NOMO-1 treated with dmso at 0.1 percent for 144 hours (cell line): Measurements from ENCODE around the gene PCDHGA6.
"Not testable (repeated sequence)": the region's sequence is repeated elsewhere in the genome, so short reads cannot be mapped to it uniquely, and the experiment has no call there.

Experiments
- DNase-seq: peaks from one replicate; lab custom pipeline; 2025; ENCODE audit not compliant: unreplicated experiment; lab: John Stamatoyannopoulos, UW

The PCDHGA6 gene

DNA sequence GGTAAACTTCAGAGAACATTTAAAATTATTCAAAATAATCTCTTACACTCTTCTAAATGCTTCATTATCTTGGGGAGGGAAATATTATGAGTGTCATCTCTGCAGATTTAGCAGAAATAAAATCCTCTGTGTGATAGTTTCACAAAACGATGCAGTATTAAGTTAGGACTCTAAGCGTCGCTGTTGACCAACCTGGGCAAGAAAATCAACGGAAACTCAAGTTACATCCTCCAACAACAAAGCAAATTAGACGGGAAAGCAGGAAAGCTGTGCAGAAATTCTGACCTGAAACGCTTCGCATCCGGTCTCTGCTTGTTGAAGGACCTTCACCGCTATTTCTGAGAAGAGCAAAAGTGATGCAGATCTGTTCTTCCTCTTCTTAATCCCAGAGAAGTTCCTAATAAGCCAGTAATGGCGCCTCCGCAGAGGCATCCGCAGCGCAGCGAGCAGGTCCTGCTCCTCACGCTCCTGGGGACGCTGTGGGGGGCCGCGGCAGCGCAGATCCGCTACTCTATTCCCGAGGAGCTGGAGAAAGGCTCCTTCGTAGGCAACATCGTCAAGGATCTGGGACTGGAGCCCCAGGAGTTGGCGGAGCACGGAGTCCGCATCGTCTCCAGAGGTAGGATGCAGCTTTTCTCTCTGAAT, at the start of gene PCDHGA6:
TSS of gene PCDHGA6 (plus strand) at position 219 of the 645 bp plus-strand sequence. CDS start at position 412, 193 bp downstream.
- DNase-seq: no peak

DNA sequence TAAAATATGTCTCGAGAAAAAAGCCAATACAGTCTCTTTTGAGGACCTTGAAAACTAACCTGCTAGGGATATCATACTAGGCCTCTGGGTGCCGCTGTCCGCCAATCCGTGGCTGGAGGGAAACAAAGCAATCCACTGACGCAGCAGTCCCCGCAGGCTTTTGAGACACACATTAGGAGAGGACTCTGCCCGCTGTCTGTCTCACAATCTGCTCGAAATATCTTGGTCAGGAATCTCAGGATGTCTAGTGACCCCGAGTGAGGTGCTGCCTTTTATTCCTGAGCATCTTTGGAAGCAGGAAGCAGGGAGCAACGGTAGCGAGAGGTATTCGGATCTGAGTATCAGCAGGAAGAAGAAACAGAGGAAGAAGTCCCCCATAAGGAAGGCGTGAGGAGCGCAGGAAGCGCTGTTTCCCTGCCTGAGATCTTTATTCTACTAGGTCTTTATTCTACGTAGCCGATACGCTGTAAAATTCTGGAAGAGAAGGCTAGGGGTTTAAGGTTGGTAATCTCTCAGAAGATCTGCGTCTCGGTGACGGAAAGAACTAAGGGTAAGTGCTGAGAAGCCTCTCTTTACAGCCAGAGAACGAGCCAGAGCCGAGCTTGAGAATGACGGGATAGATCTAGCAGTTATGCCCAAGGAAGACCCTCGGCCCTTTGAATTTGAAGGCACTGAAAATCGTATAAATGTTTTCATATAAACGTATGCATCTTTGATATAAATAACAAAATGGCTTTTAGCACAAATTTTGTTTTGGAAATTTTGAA, 47.4 kb upstream of the PCDHGA6 start:
- DNase-seq: peak; percentile 8

DNA sequence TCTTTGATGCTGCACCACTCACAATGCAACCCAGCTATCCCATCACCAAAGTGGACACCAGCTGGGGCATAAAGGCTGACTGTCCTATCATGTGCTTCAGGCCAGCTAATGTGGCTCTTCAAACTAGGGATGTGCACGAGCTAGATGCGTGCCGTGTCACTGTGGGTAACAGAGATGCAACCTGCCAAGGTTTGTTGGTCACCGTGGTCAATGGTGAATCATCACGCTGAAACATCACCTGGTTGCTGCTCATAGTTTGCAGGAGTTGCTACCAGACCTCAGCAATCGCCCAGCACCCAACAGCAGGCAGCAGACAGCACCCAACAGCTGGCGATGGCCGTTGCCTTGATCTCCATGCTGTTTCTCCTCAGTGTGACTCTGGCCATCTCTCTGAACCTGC, 45.5 kb upstream of the PCDHGA6 start:
- no peak for DNase-seq

DNA sequence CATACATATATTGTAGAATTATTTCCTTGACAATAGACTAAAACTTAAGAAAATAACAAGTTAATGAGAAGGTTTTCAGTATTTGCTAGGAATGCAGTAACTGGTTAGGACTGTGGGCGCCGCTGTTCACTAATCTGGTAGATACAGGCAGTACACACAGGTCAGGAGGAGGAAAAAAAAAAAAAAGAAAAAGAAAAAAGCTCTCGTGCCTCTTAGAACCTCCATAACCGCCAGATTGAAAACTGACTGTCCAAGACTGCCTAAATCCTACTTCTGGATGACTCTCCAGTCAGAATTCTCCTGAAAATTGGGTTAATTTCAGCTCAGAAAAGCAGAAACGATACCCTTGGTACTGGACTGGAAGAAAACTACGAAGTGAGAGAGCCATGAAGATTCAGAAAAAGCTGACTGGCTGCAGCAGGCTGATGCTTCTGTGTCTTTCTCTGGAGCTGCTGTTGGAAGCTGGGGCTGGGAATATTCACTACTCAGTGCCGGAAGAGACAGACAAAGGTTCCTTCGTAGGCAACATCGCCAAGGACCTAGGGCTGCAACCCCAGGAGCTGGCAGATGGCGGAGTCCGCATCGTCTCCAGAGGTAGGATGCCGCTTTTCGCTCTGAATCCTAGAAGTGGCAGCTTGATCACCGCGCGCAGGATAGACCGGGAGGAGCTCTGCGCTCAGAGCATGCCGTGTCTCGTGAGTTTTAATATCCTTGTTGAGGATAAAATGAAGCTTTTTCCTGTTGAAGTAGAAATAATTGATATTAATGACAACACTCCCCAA, 43.2 kb upstream of the PCDHGA6 start, which contains the start of gene PCDHGA1:
TSS of gene PCDHGA1 (plus strand) at position 216 of the 782 bp plus-strand sequence.
- no peak for DNase-seq

DNA sequence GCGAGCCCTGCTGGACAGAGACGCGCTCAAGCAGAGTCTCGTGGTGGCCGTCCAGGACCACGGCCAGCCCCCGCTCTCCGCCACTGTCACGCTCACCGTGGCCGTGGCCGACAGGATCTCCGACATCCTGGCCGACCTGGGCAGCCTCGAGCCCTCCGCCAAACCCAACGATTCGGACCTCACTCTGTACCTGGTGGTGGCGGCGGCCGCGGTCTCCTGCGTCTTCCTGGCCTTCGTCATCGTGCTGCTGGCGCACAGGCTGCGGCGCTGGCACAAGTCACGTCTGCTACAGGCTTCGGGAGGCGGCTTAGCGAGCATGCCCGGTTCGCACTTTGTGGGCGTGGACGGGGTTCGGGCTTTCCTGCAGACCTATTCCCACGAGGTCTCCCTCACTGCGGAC, 41.1 kb upstream of the PCDHGA6 start:
- DNase-seq: not testable (repeated sequence)

DNA sequence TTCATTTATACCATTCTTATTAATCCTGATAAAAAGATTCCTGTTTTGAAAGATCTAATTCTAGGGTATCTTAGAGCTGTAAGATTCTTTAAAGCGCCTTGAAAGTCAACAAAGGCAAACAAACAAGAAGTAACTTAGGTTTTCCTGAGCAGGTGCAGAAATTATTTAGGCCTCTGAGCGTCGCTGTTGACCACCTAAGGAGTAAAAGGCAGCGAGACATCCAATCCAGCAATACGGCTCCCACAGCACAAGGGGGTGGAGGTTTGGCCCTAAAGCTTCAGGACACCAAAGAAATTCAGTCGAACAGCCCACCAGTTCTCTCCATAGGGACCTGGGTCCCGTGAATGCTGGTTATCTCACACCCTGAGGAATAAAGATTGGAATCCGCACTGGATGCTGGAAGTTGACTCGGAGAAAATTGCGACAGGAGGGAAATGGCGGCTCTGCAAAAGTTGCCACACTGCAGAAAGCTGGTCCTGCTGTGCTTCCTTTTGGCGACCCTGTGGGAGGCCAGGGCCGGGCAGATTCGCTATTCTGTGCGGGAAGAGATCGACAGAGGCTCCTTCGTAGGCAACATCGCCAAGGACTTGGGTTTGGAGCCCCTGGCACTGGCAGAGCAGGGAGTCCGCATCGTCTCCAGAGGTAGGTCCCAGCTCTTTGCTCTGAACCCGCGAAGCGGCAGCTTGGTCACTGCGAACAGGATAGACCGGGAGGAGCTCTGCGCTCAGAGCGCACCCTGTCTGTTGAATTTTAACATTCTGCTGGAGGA, 35.0 kb upstream of the PCDHGA6 start, which contains the start of gene PCDHGA2:
TSS of gene PCDHGA2 (plus strand) at position 223 of the 769 bp plus-strand sequence.
- DNase-seq: no peak

DNA sequence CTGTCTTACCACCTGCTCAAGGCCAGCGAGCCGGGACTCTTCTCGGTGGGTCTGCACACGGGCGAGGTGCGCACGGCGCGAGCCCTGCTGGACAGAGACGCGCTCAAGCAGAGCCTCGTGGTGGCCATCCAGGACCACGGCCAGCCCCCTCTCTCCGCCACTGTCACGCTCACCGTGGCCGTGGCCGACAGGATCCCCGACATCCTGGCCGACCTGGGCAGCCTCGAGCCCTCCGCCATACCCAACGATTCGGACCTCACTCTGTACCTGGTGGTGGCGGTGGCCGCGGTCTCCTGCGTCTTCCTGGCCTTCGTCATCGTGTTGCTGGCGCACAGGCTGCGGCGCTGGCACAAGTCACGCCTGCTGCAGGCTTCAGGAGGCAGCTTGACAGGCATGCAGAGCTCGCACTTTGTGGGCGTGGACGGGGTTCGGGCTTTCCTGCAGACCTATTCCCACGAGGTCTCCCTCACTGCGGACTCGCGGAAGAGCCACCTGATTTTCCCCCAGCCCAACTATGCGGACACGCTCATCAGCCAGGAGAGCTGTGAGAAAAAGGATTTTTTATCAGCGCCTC, 32.8 kb upstream of the PCDHGA6 start:
- not testable (repeated sequence) for DNase-seq

DNA sequence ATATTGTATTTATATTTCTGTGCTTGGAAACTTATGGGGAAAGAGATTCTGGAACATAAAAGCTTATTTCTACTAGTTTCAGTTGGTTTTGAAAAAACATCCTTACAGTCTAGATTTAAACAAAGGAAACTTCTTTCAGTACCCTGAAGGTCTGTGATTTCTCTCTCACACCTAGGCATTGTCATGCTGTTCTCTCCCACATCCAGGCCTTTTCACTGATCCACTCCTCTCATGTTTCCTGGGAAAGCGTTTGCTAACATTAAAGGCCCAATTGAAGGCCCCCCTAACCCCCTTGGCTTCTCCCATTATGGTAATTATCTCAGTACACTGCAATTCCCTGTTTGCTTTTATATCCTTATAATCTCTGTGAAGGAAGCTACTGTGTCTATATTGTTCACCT, 30.9 kb upstream of the PCDHGA6 start:
- DNase-seq: no peak

DNA sequence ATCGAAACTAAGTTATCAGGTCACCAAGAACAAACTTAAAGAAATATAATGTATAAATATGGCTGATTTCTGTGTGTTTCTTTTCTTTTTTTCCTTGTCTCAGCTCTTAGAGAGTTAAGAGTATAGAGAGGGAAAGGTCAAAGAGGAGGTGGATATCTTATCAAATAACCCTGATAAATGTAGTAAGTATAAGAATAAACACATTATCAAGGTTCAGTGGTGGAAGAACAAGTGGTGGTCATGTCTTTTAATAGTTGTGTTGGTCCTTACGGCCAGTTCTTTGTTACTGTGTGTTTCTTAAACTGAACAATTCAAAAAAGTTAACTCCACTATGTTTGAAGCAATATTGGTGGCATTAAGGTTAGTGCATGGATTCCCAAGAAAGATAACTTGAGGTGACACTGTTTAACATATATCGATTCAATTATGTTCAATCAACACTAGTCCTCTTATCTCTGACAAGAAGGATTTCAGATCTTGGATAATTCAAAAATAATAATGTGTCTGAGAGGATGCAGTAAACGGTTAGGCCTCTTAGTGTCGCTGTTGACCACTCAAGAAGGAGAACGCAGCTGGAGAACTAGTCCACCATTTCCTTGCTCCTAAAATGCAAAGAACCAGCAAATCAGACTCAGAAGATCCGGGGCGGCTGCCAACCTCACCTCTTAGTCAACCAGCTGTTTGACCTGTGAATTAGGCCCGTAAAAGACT, 30.3 kb upstream of the PCDHGA6 start, which contains the start of gene PCDHGA3:
TSS of gene PCDHGA3 (plus strand) at position 588 of the 711 bp plus-strand sequence. CDS start 205 bp downstream, outside the sequence.
- no peak for DNase-seq

DNA sequence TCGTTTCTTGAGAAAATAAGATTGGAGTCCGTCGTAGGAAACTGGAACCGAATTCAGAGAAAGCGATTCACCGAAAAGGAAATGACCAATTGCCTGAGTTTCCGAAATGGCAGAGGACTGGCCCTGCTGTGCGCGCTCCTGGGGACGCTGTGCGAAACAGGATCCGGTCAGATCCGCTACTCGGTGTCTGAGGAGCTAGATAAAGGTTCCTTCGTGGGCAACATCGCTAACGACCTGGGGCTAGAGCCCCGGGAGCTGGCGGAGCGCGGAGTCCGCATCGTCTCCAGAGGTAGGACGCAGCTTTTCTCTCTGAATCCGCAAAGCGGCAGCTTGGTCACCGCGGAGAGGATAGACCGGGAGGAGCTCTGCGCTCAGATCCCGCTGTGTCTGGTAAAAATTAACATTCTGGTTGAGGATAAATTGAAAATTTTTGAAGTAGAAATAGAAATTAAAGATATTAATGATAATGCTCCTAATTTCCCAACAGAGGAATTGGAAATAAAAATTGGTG, 29.7 kb upstream of the PCDHGA6 start:
- DNase-seq: no peak

DNA sequence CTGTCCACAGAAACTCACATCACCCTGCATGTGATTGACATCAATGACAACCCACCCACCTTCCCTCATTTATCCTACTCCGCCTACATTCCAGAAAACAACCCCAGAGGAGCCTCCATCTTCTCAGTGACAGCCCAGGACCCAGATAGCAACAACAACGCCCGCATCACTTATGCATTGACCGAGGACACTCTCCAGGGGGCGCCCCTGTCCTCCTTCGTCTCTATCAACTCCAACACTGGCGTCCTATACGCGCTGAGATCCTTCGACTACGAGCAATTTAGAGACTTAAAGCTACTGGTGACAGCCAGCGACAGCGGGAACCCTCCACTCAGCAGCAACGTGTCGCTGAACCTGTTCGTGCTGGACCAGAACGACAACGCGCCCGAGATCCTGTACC, 28.4 kb upstream of the PCDHGA6 start:
- no peak for DNase-seq

DNA sequence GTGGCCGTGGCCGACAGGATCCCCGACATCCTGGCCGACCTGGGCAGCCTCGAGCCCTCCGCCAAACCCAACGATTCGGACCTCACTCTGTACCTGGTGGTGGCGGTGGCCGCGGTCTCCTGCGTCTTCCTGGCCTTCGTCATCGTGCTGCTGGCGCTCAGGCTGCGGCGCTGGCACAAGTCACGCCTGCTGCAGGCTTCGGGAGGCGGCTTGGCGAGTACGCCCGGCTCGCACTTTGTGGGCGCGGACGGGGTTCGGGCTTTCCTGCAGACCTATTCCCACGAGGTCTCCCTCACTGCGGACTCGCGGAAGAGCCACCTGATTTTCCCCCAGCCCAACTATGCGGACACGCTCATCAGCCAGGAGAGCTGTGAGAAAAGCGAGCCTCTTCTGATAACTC, 27.7 kb upstream of the PCDHGA6 start:
- not testable (repeated sequence) for DNase-seq

DNA sequence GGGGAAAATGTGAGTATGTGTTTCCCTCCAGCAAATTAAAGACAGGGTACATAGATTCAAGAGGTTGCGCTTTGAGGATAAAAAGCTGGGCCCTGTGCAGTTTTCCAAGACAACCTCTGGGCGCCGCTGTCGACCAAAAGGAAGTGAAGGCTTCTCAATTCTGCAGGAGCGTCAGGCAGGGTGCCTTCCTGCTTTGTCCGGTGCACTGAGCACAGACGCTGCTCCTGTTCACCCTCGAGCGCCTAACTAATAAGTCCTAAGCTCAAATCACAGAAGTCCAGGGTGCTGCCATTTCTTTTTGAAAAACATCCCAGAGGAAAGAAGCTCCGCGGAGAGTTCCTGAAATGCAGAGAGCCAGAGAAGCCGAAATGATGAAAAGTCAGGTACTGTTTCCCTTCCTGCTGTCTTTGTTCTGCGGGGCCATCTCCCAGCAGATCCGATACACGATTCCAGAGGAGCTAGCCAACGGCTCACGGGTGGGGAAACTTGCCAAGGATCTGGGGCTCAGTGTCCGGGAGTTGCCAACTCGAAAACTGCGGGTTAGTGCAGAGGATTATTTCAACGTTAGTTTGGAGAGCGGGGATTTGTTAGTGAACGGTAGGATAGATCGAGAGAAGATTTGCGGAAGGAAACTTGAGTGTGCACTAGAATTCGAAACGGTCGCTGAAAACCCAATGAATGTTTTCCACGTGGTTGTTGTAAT, 23.6 kb upstream of the PCDHGA6 start, which contains the start of gene PCDHGB1:
TSS of gene PCDHGB1 (plus strand) at position 183 of the 703 bp plus-strand sequence. CDS start at position 345, 162 bp downstream.
- DNase-seq: no peak

DNA sequence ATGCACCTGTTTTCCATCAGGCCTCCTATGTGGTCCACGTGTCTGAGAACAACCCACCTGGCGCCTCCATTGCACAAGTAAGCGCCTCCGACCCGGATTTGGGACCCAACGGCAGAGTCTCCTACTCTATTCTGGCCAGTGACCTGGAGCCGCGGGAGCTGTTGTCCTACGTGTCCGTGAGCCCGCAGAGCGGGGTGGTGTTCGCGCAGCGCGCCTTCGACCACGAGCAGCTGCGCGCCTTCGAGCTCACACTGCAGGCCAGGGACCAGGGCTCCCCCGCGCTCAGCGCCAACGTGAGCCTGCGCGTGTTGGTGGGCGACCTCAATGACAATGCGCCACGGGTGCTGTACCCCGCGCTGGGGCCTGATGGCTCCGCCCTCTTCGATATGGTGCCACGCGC, 22.1 kb upstream of the PCDHGA6 start:
- no peak for DNase-seq

DNA sequence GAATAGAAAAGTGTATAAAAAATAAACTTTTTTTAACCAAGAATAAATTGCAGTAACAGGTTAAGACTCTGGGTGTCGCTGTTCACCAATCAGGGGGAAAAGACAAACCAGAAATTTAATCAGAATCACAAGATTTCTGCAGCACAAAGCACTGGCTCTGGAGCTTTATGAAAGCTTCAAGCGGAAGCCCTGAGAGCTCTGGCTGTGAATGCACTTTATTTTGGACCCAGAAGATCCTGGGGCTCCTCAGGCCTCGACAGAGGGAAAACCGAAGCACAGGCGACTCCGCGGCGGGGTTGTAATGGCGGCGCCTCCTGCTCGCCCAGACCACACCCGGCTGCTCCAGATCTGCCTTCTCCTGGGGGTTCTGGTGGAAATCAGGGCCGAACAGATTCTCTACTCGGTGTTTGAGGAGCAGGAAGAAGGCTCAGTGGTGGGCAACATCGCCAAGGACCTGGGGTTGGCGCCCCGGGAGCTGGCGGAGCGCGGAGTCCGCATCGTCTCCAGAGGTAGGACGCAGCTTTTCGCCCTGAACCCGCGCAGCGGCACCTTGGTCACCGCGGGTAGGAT, 18.7 kb upstream of the PCDHGA6 start, which contains the start of gene PCDHGA4:
TSS of gene PCDHGA4 (plus strand) at position 122 of the 570 bp plus-strand sequence. CDS start at position 209, 87 bp downstream.
- no peak for DNase-seq

DNA sequence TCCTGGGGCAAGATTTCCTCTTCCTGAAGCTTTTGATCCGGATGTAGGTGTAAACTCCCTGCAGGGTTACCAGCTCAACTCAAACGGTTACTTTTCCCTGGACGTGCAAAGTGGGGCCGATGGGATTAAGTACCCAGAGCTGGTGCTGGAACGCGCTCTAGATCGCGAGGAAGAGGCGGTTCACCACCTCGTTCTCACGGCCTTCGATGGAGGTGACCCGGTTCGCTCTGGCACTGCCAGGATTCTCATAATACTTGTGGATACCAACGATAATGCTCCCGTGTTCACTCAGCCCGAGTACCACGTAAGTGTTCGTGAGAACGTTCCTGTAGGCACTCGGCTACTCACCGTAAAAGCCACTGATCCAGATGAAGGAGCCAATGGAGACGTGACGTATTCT, 18.1 kb upstream of the PCDHGA6 start:
- no peak for DNase-seq

DNA sequence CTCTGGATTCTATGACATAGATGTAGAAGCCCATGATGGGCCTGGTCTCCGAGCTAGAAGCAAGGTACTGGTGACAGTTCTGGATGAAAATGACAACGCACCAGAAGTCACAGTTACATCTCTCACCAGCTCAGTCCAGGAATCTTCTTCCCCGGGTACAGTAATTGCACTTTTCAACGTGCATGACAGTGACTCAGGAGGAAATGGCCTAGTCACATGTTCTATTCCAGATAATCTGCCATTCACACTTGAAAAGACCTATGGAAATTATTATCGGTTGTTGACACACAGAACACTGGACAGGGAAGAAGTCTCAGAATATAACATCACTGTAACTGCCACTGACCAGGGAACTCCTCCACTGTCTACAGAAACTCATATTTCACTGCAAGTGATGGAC, 17.6 kb upstream of the PCDHGA6 start:
- no peak for DNase-seq

DNA sequence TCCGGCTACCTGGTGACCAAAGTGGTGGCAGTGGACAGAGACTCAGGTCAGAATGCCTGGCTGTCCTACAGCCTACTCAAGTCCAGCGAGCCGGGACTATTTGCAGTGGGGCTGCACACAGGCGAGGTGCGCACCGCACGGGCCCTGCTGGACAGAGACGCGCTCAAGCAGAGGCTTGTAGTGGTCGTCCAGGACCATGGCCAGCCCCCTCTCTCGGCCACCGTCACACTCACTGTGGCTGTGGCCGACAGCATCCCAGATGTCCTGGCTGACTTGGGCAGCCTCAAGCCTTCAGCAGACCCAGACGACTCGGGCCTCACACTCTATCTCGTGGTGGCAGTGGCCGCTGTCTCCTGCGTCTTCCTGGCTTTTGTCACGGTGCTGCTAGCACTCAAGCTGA, 16.7 kb upstream of the PCDHGA6 start:
- no peak for DNase-seq
